Measurements from ENCODE around the gene ZC3H10. TPM values are rescaled to one million over a fixed set of nuclear protein-coding genes. Genes with fewer than 3 reads are reported as not detected.
A peak's percentile ranks its signal among the peaks of the same experiment; 100 is the strongest.

ZC3H10 gene
- total and polyA plus RNA-seq, 2 experiments from 2014 or later = 2.7 to 3.0 TPM

DNA sequence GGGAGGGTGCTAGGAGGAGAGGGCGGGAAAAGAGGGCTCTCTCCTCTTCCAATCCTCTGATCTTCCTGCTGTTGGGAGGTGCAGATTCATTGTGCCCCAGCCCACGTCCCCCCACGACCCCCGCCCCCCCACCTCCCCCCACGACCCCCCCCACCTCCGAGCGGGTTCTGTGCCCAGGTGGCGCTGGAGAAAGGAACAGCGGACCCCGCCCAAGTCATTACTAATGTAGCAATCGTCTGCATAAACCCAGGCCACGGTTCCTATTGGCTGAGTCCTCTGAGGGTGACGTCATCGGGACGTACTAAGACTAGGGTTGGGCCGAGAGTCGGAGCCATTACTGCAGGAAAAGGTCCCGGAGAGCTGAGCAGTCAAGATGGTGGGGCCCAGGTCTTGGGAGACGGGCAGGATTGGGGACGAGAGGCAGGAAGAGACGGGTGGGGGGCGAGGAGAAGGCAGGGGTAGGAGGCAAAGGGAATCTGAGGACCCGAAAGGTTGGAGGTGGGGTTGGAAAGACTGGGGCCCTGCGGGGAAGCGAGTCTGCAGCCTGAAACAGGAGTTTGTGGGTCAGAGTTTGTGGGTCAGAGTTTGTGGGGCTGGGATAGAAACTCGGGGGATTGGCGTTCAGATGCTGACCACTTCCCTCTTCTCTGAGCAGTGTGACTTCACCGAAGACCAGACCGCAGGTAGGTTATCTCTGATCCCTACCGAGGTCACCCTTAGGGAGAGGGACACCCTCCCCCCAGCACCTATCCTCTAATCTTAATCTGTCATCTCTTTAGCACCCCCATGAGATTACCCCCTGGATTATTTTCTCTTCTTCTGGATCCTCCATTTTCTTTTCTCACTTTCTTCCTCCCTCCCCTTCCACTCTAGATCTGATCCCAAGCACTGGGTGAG is 40.2 kb downstream of the ZC3H10 start, which contains the start of gene MYL6:
TSS of gene MYL6 (plus strand) at position 331 of the 897 bp plus-strand sequence. CDS start at position 374, 43 bp downstream.
- in situ Hi-C loops (cut with MboI) = no loop called here
- peaks cover 57% of the 10 kb centered on the region for H3F3A ChIP-seq (ENCODE audit: insufficient read depth)
- peaks cover 19% of the 10 kb centered on the region for H3K36me3 ChIP-seq (ENCODE audit: low read depth)
- 0 out of 2 replicates have a peak, but pooled peaks cover 9% of the 10 kb centered on the region for H4K20me1 ChIP-seq (ENCODE audit: insufficient read depth)
- peak within 1 kb of the TSS; percentile 85 for H3K4me3 ChIP-seq
- peaks cover 14% of the 10 kb centered on the region for H3K4me1 ChIP-seq (ENCODE audit: insufficient read depth)
- peak within 1 kb of the TSS; percentile 78 for H2AFZ ChIP-seq
- H3K9me2 ChIP-seq (ENCODE audit: insufficient read depth) = no peaks in the 10 kb centered on the region
- H3K9me3 ChIP-seq (ENCODE audit: low read depth) = no peaks in the 10 kb centered on the region
- H3K27ac ChIP-seq = peak within 1 kb of the TSS; percentile 89
- peaks cover 50% of the 10 kb centered on the region for H3K79me2 ChIP-seq (ENCODE audit: insufficient read depth)
- peak within 1 kb of the TSS; percentile 99 for H3K4me2 ChIP-seq (ENCODE audit: unreplicated experiment)
- peak within 1 kb of the TSS; percentile 97 for H3K9ac ChIP-seq
- peak; percentile 100 for DNase-seq
- 1% methylated on average over 24 to 30 of the region's 30 CpGs for WGBS, 2 experiments (ENCODE audit: low coverage in 1 of 2, low lambda C conversion rate in 2 of 2, missing lambda C conversion rate in 2 of 2)
- H3K27me3 ChIP-seq (replicated peaks; ENCODE audit: insufficient read depth) = no peaks in the 10 kb centered on the region
- TF ChIP-seq EZH2phosphoT487 (IDR thresholded peaks at IDR 0.05; ENCODE audit: insufficient read depth, low read depth) (no peak), EZH2 (IDR thresholded peaks at IDR 0.05; ENCODE audit: insufficient read depth, poor library complexity, severe bottlenecking) (no peak)

DNA sequence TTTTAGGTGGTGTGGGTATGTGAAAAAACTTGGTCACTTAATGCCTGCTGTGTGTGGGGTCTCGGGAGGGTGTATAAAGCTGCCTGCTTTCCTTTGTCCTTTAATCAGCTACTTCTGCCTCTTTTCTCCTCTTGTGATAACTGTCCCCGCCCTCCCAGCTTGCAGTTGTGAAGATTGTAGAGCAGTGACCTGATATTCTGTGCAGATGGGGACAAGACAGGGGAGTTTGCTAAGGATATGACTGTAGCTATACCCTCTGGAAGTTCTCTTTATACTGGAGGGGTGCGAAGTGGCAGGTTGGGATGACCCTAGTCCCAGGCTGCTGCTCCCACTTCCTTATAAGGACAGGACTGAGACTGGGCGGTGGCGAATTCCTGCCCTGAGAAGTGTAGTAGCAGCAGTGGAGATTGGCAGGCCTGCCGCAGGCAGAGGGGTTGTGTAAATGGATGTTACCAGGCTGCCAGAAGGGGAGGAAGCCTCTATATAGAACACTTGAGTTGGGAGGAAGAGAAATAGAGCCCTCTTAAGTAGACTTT is 40.9 kb downstream of the ZC3H10 start:
- no peak overlapping the region for H2AFZ ChIP-seq
- H3K27me3 ChIP-seq (replicated peaks; ENCODE audit: insufficient read depth) = no peaks in the 10 kb centered on the region
- peak overlapping the region; percentile 89 for H3K27ac ChIP-seq
- peak overlapping the region; percentile 99 for H3K4me2 ChIP-seq (ENCODE audit: unreplicated experiment)
- no peaks in the 10 kb centered on the region for H3K9me2 ChIP-seq (ENCODE audit: insufficient read depth)
- TF ChIP-seq EZH2phosphoT487 (IDR thresholded peaks at IDR 0.05; ENCODE audit: insufficient read depth, low read depth) = no peak
- TF ChIP-seq EZH2 (IDR thresholded peaks at IDR 0.05; ENCODE audit: insufficient read depth, poor library complexity, severe bottlenecking) = no peak
- no peaks in the 10 kb centered on the region for H3K9me3 ChIP-seq (ENCODE audit: low read depth)
- H3K4me3 ChIP-seq = peak overlapping the region; percentile 85
- peak; percentile 69 for DNase-seq
- peaks cover 46% of the 10 kb centered on the region for H3K79me2 ChIP-seq (ENCODE audit: insufficient read depth)
- 0 out of 2 replicates have a peak, but pooled peaks cover 9% of the 10 kb centered on the region for H4K20me1 ChIP-seq (ENCODE audit: insufficient read depth)
- in situ Hi-C loops (cut with MboI) = no loop called here
- peaks cover 14% of the 10 kb centered on the region for H3K4me1 ChIP-seq (ENCODE audit: insufficient read depth)
- WGBS, 2 experiments (ENCODE audit: low coverage in 1 of 2, low lambda C conversion rate in 2 of 2, missing lambda C conversion rate in 2 of 2) = 1% methylated on average over 6 of the region's 6 CpGs
- peaks cover 65% of the 10 kb centered on the region for H3F3A ChIP-seq (ENCODE audit: insufficient read depth)
- peaks cover 20% of the 10 kb centered on the region for H3K36me3 ChIP-seq (ENCODE audit: low read depth)
- peak overlapping the region; percentile 97 for H3K9ac ChIP-seq

DNA sequence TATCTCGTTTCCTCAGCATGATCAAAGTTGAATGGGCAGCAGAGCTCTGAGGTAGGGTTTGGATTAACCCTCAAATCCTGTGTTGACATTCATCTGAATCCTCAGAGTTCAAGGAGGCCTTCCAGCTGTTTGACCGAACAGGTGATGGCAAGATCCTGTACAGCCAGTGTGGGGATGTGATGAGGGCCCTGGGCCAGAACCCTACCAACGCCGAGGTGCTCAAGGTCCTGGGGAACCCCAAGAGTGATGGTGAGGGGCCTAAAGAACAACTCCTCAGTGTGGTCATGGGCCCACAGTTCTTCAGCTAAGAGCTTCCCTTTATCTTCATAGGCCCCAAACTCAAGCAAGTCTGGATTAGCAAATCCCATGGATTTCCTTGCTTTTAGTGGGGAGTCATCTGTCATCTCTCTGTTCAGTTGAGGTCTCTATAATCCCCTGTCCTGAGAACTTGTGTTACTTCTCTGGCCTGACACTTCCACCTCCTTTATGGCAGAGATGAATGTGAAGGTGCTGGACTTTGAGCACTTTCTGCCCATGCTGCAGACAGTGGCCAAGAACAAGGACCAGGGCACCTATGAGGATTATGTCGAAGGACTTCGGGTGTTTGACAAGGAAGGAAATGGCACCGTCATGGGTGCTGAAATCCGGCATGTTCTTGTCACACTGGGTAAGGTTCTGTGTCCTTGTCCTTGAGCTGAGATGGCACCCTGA is 41.6 kb downstream of the ZC3H10 start:
- H4K20me1 ChIP-seq (ENCODE audit: insufficient read depth) = 0 out of 2 replicates have a peak, but pooled peaks cover 9% of the 10 kb centered on the region
- in situ Hi-C loops (cut with MboI) = no loop called here
- peaks cover 20% of the 10 kb centered on the region for H3K36me3 ChIP-seq (ENCODE audit: low read depth)
- TF ChIP-seq EZH2 (IDR thresholded peaks at IDR 0.05; ENCODE audit: insufficient read depth, poor library complexity, severe bottlenecking) (no peak), EZH2phosphoT487 (IDR thresholded peaks at IDR 0.05; ENCODE audit: insufficient read depth, low read depth) (no peak)
- no peaks in the 10 kb centered on the region for H3K9me2 ChIP-seq (ENCODE audit: insufficient read depth)
- H3K9ac ChIP-seq = peak overlapping the region; percentile 97
- peaks cover 46% of the 10 kb centered on the region for H3K79me2 ChIP-seq (ENCODE audit: insufficient read depth)
- peaks cover 71% of the 10 kb centered on the region for H3F3A ChIP-seq (ENCODE audit: insufficient read depth)
- H3K27me3 ChIP-seq (replicated peaks; ENCODE audit: insufficient read depth) = no peaks in the 10 kb centered on the region
- DNase-seq = no peak
- peaks cover 14% of the 10 kb centered on the region for H3K4me1 ChIP-seq (ENCODE audit: insufficient read depth)
- H3K4me3 ChIP-seq = peak overlapping the region; percentile 85
- H3K4me2 ChIP-seq (ENCODE audit: unreplicated experiment) = peak overlapping the region; percentile 99
- no peaks in the 10 kb centered on the region for H3K9me3 ChIP-seq (ENCODE audit: low read depth)
- no peak overlapping the region for H2AFZ ChIP-seq
- 16 to 18% methylated on average over 8 of the region's 8 CpGs for WGBS, 2 experiments (ENCODE audit: low coverage in 1 of 2, low lambda C conversion rate in 2 of 2, missing lambda C conversion rate in 2 of 2)
- peak overlapping the region; percentile 89 for H3K27ac ChIP-seq

DNA sequence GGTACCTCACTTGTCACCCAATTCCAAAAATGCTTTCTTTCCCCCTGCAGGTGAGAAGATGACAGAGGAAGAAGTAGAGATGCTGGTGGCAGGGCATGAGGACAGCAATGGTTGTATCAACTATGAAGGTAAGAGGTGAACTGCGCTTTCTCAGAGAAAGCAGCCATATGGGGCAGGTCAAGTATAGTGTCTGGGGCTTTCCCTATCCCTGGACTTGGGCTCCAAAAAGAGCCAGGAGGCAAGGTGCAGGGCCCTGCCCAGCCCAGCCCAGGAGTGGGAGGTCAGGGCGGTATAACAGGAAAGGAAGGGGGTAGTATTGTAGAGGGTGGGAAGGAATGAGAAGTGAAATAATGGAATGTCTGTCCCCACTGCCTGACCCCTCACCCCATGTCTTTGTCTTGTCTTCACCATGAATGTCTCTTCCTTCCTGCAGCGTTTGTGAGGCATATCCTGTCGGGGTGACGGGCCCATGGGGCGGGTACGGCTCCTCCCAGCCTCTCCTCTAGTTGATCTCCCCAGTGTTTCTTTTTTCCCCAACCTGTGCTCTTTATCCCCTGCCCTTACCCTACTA is 42.2 kb downstream of the ZC3H10 start:
- DNase-seq = peak; percentile 71
- WGBS, 2 experiments (ENCODE audit: low coverage in 1 of 2, low lambda C conversion rate in 2 of 2, missing lambda C conversion rate in 2 of 2) = 17% methylated on average over 7 of the region's 7 CpGs
- peaks cover 20% of the 10 kb centered on the region for H3K36me3 ChIP-seq (ENCODE audit: low read depth)
- in situ Hi-C loops (cut with MboI) = no loop called here
- no peaks in the 10 kb centered on the region for H3K27me3 ChIP-seq (replicated peaks; ENCODE audit: insufficient read depth)
- no peaks in the 10 kb centered on the region for H3K9me2 ChIP-seq (ENCODE audit: insufficient read depth)
- 0 out of 2 replicates have a peak, but pooled peaks cover 9% of the 10 kb centered on the region for H4K20me1 ChIP-seq (ENCODE audit: insufficient read depth)
- H3K4me2 ChIP-seq (ENCODE audit: unreplicated experiment) = peak overlapping the region; percentile 99
- H3K27ac ChIP-seq = peak overlapping the region; percentile 89
- peak overlapping the region; percentile 97 for H3K9ac ChIP-seq
- peaks cover 46% of the 10 kb centered on the region for H3K79me2 ChIP-seq (ENCODE audit: insufficient read depth)
- TF ChIP-seq EZH2 (IDR thresholded peaks at IDR 0.05; ENCODE audit: insufficient read depth, poor library complexity, severe bottlenecking) (no peak), EZH2phosphoT487 (IDR thresholded peaks at IDR 0.05; ENCODE audit: insufficient read depth, low read depth) (no peak)
- peaks cover 14% of the 10 kb centered on the region for H3K4me1 ChIP-seq (ENCODE audit: insufficient read depth)
- peak overlapping the region; percentile 85 for H3K4me3 ChIP-seq
- peaks cover 78% of the 10 kb centered on the region for H3F3A ChIP-seq (ENCODE audit: insufficient read depth)
- no peak overlapping the region for H2AFZ ChIP-seq
- H3K9me3 ChIP-seq (ENCODE audit: low read depth) = no peaks in the 10 kb centered on the region

All from GM23248 (cell line).